HepG2 (cell line): ENCODE results near the gene ANKS1B. TPM values are rescaled to one million over a fixed set of nuclear protein-coding genes. Genes with fewer than 3 reads are reported as not detected.

Source experiments
- ATAC-seq: fragments of 200-7000 bp; cut with Tn5 transposase; 3 replicates; pipeline ENCODE4 v1.9.1; 2020; ENCODE audit warnings: mild to moderate bottlenecking, moderate library complexity
- BruUV-seq: library from RNA; stranded (reverse); fragments of 400-500 nt; replicated peaks from 2 replicates; lab custom pipeline; 2021; lab: Mats Ljungman, UMichigan
- CTCF ChIA-PET: fragments of 300-600 bp; formaldehyde crosslinking; extraction: SDS; loops from one replicate; lab custom pipeline; 2021; ENCODE audit warnings: low total read pairs, inconsistent platforms, low intra/inter-chr PET ratio; lab: Yijun Ruan, JAX
- POLR2A ChIA-PET: fragments of 350-600 bp; sonication (Branson Sonifier 250); formaldehyde crosslinking; loops from one replicate; lab custom pipeline; 2020; ENCODE audit warnings: antibody characterized with exemption, inconsistent platforms; lab: Yijun Ruan, JAX
- DNase-seq: peaks from one replicate; pipeline ENCODE4 v3.0.0-alpha.2; 2015; ENCODE audit warnings: low spot score
- FAIRE-seq: peaks from 3 replicates; lab custom pipeline; 2011; peaks lifted over from hg19 to GRCh38; lab: Jason Lieb, UNC
- H2AFZ ChIP-seq: one replicate; pipeline ENCODE4 v1.6.1; 2011; ENCODE audit warnings: low read length, inconsistent platforms
- H3K27ac ChIP-seq: fragments of 300-600 bp; 3 replicates; pipeline ENCODE4 v1.8.0; 2011; ENCODE audit warnings: mixed run types, mild to moderate bottlenecking, mixed read lengths, low read length, inconsistent platforms; ENCODE audit not compliant: insufficient read depth; ENCODE audit errors: extremely low read length
- H3K27me3 ChIP-seq, 2 experiments: fragments of 200-600 bp in 1 of 2; 2 replicates in 1 of 2; 3 replicates in 1 of 2; pipeline versions ENCODE4 v1.6.0 to v1.8.0; 2011; ENCODE audit warnings: low read length in 2 of 2, mild to moderate bottlenecking in 2 of 2, moderate library complexity in 2 of 2, inconsistent platforms in 1 of 2; ENCODE audit not compliant: insufficient read depth in 2 of 2, control insufficient read depth in 1 of 2
- H3K36me3 ChIP-seq, 2 experiments: fragments of 200-600 bp in 1 of 2; replicated peaks in 1 of 2; 2 replicates in 1 of 2; 3 replicates in 1 of 2; pipeline versions ENCODE4 v1.5.1 to v1.8.0; 2011; ENCODE audit warnings: low read length in 2 of 2, inconsistent platforms in 1 of 2; ENCODE audit not compliant: insufficient read depth in 2 of 2, control insufficient read depth in 1 of 2
- H3K4me1 ChIP-seq: 2 replicates; pipeline ENCODE4 v1.5.1; 2012; ENCODE audit warnings: low read length, inconsistent platforms; ENCODE audit not compliant: insufficient read depth
- H3K4me2 ChIP-seq: 2 replicates; pipeline ENCODE4 v1.6.0; 2011; ENCODE audit warnings: low read depth, low read length, inconsistent platforms
- H3K4me3 ChIP-seq, 3 experiments: fragments of 200-600 bp in 1 of 3; sonication (generic), shearing (Covaris generic) in 1 of 3; replicated peaks in 1 of 3; 2 replicates each; pipeline ENCODE4 v1.5.1; 2011 to 2016; ENCODE audit warnings: low read length in 3 of 3, inconsistent platforms in 2 of 3, low read depth in 2 of 3, mild to moderate bottlenecking in 2 of 3, control low read depth in 1 of 3, mixed read lengths in 1 of 3; ENCODE audit not compliant: insufficient read depth in 1 of 3
- H3K79me2 ChIP-seq: one replicate; pipeline ENCODE4 v1.6.1; 2011; ENCODE audit warnings: low read length, inconsistent platforms; ENCODE audit not compliant: insufficient read depth
- H3K9ac ChIP-seq: 2 replicates; pipeline ENCODE4 v1.6.0; 2011; ENCODE audit warnings: mild to moderate bottlenecking, low read depth, low read length, inconsistent platforms; ENCODE audit not compliant: insufficient read depth
- H3K9me3 ChIP-seq: 2 replicates; pipeline ENCODE4 v1.5.1; 2012; ENCODE audit warnings: mild to moderate bottlenecking, low read length
- H4K20me1 ChIP-seq: 2 replicates; pipeline ENCODE4 v1.6.0; 2011; ENCODE audit warnings: inconsistent platforms, mild to moderate bottlenecking, low read length, moderate library complexity; ENCODE audit not compliant: insufficient read depth
- CREB1 ChIP-seq, 2 experiments: fragments of 450-650 bp in 1 of 2; IDR thresholded peaks; 2 replicates each; pipeline ENCODE4 v1.6.1; 2016 to 2017; ENCODE audit warnings: control low read depth in 1 of 2, mild to moderate bottlenecking in 1 of 2, missing compliant biosample characterization in 1 of 2, missing genetic modification characterization in 1 of 2
- HOXA7 ChIP-seq: sonication (generic); formaldehyde crosslinking; IDR thresholded peaks from 2 replicates; pipeline ENCODE4 v1.8.1; 2022; ENCODE audit warnings: mild to moderate bottlenecking, missing genetic modification reagents, moderate library complexity
- MAFK ChIP-seq, 2 experiments: IDR thresholded peaks in 1 of 2; conservative IDR thresholded peaks in 1 of 2; 2 replicates each; pipeline ENCODE4 v1.6.1; 2011; ENCODE audit warnings: improper control_type of control experiment in 2 of 2, low read length in 2 of 2
- MBNL3 ChIP-seq: fragments of 250-450 bp; sonication (Bioruptor Pico); conservative IDR thresholded peaks from 2 replicates; pipeline ENCODE4 v1.8.0; 2022; ENCODE audit warnings: mild to moderate bottlenecking, inconsistent platforms
- NKX3-1 ChIP-seq: sonication (generic); formaldehyde crosslinking; IDR thresholded peaks from 2 replicates; pipeline ENCODE4 v1.5.0; 2020; ENCODE audit warnings: missing genetic modification reagents
- NRL ChIP-seq: sonication (generic); formaldehyde crosslinking; IDR thresholded peaks from 2 replicates; pipeline ENCODE4 v1.5.0; 2020; ENCODE audit warnings: missing genetic modification reagents, mild to moderate bottlenecking, moderate library complexity, borderline replicate concordance
- POGZ ChIP-seq: sonication (generic); formaldehyde crosslinking; IDR thresholded peaks from 2 replicates; pipeline ENCODE4 v1.4.0; 2020; ENCODE audit warnings: mild to moderate bottlenecking, missing genetic modification reagents
- RBFOX2 ChIP-seq: fragments of 200-400 bp; formaldehyde crosslinking; IDR thresholded peaks from 2 replicates; pipeline ENCODE4 v1.6.1; 2017; ENCODE audit warnings: low read depth, mild to moderate bottlenecking, low read length
- SP2 ChIP-seq: sonication (generic); formaldehyde crosslinking; IDR thresholded peaks from 2 replicates; pipeline ENCODE4 v1.5.1; 2020; ENCODE audit warnings: mild to moderate bottlenecking, missing genetic modification reagents
- TBL1XR1 ChIP-seq: fragments of 150-350 bp; IDR thresholded peaks from 2 replicates; pipeline ENCODE4 v1.6.1; 2014; ENCODE audit warnings: borderline replicate concordance, low read length; ENCODE audit not compliant: partially characterized antibody
- ZBTB25 ChIP-seq: IDR thresholded peaks from 2 replicates; pipeline ENCODE4 v1.6.1; 2018; ENCODE audit warnings: missing genetic modification reagents
- ZFYVE20 ChIP-seq: sonication (generic); formaldehyde crosslinking; IDR thresholded peaks from 2 replicates; pipeline ENCODE4 v1.8.0; 2023; ENCODE audit warnings: low read depth, mild to moderate bottlenecking, moderate library complexity, missing genetic modification reagents, borderline replicate concordance
- ZNF24 ChIP-seq: fragments of 450-650 bp; IDR thresholded peaks from 2 replicates; pipeline ENCODE4 v1.6.1; 2017; ENCODE audit warnings: antibody characterized with exemption, mild to moderate bottlenecking
- ZNF562 ChIP-seq: sonication (generic); formaldehyde crosslinking; IDR thresholded peaks from 2 replicates; pipeline ENCODE4 v1.8.0; 2022; ENCODE audit warnings: missing genetic modification reagents, borderline replicate concordance
- ZNF605 ChIP-seq: sonication (generic); formaldehyde crosslinking; IDR thresholded peaks from 2 replicates; pipeline ENCODE4 v1.8.0; 2022; ENCODE audit warnings: mild to moderate bottlenecking, missing genetic modification reagents
- ZNF761 ChIP-seq: sonication (generic); formaldehyde crosslinking; conservative IDR thresholded peaks from 2 replicates; pipeline ENCODE4 v1.4.0; 2020; ENCODE audit warnings: mild to moderate bottlenecking, missing genetic modification reagents
- WGBS: methylation state at CpG from one replicate; pipeline ENCODE4 v1.1.6; 2017; ENCODE audit warnings: low lambda C conversion rate; 5-methylcytosine and 5-hydroxymethylcytosine counted together
- in situ Hi-C: cut with HindIII; loops from 2 replicates; pipeline ENCODE4 v1.10.0; 2017; ENCODE audit warnings: low pct_unique_long_range_greater_than_20kb; ENCODE audit not compliant: extremely low pct_ligation_motif_present
- intact Hi-C: fragments of 100-400 bp; cut with micrococcal nuclease; formaldehyde crosslinking; loops from one replicate; pipeline ENCODE4 v1.10.0; 2022; ENCODE audit not compliant: unreplicated experiment
- polyA plus RNA-seq, 8 experiments: library from polyadenylated mRNA; depleted of rRNA in 3 of 8; stranded (reverse) in 7 of 8; unstranded in 1 of 8; fragments of >200 nt; fragmentation: Illumina TruSeq in 4 of 8; extraction: Trizol in 4 of 8; gene quantifications; 2 replicates each; pipeline versions ENCODE4 v1.2.1 to v1.2.3, GENCODE V29; 2011 to 2016; ENCODE audit warnings: low read depth in 4 of 8, missing spikeins in 1 of 8, mixed read lengths in 1 of 8; ENCODE audit not compliant: insufficient read depth in 1 of 8
- total RNA-seq, 5 experiments: library from RNA; depleted of rRNA; stranded (reverse); fragments of >200 nt; fragmentation: Illumina TruSeq; extraction: Trizol; gene quantifications; 2 replicates each; pipeline ENCODE4 v1.2.3, GENCODE V29; 2016; ENCODE audit warnings: low read depth in 1 of 5
- TF ChIP-seq, protein P1 (sequence below): sonication (generic); formaldehyde crosslinking; IDR thresholded peaks from 2 replicates; pipeline ENCODE4 v1.4.0; 2020; ENCODE audit warnings: mild to moderate bottlenecking, low read depth, missing genetic modification reagents

ANKS1B gene
- total and polyA plus RNA-seq, 2 of the 13 experiments (the other 11 are each of a cell fraction or from before 2014, with no cell fraction given) = 0.15 TPM; not detected in 1

- ChIA-PET POLR2A (no interaction called here), CTCF (no interaction called here)
- no TSS peak for BruUV-seq
- no peak overlapping the region for H2AFZ ChIP-seq
- no peaks in the 10 kb centered on the region for H4K20me1 ChIP-seq
- no peak overlapping the region for H3K27ac ChIP-seq
- no peaks in the 10 kb centered on the region for H3K27me3 ChIP-seq
- no peak overlapping the region for H3K9ac ChIP-seq
- intact Hi-C loops (no loop called here), in situ Hi-C loops (loop anchor here (25.0 kb wide), 1 partner anchor 734 kb away; no protein-coding TSS in a partner anchor)
- no peak for ATAC-seq
- H3K4me2 ChIP-seq = no peak overlapping the region
- no peaks in the 10 kb centered on the region for H3K36me3 ChIP-seq
- FAIRE-seq = no peak
- DNase-seq = no peak
- no peak overlapping the region for H3K4me3 ChIP-seq
- H3K9me3 ChIP-seq = no peaks in the 10 kb centered on the region
- H3K79me2 ChIP-seq = no peaks in the 10 kb centered on the region
- TF ChIP-seq POGZ (CRISPR knock-in tag) (no peak), HOXA7 (no peak), ZNF761 (CRISPR knock-in tag) (no peak), NKX3-1 (CRISPR knock-in tag) (no peak), MAFK (conservative IDR thresholded peaks at IDR 0.05 in 1 of 2, IDR thresholded peaks at IDR 0.05 in 1 of 2; ENCODE audit: low read length in 2 of 2) (no peak), ZNF605 (CRISPR knock-in tag) (no peak)
- H3K4me1 ChIP-seq = no peaks in the 10 kb centered on the region
Observed at GRCh38 chr12:99771659-99772058, 213.1 kb downstream of the ANKS1B start.

DNA sequence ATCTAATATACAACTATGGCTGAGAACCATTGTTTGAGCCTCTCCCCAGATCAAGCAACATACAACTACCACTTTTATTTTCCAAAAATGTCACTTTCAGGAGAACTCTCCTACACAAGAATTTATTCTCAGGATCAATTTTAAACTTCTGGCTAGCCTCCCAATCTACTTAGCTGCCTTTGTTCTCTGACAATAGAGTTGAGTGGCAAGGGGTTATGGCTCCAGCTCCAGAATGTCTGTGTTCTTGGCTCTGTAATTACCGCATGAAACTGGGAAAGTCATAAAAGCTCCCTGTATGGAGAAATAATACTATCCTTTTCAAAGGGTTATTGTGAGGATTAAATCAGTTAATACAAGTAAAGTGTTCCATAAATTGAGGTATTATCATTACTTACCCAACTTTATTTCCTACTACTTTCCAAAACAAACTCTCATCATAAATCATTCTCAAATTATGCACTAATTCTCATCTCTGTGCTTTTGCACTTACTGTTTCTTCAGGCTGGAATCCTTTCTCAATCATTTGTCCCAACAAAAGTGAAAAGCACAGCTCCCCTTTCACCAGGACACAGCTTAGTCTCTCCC lies 215.2 kb downstream of the ANKS1B start:
- Histone ChIP-seq H3K9me3 (no peaks in the 10 kb centered on the region), H3K36me3 (no peaks in the 10 kb centered on the region), H3K27ac (no peak overlapping the region), H2AFZ (no peak overlapping the region), H3K4me3 (no peak overlapping the region), H3K27me3 (no peaks in the 10 kb centered on the region), H3K4me2 (no peak overlapping the region), H3K79me2 (no peaks in the 10 kb centered on the region), H4K20me1 (no peaks in the 10 kb centered on the region), H3K9ac (no peak overlapping the region), H3K4me1 (no peaks in the 10 kb centered on the region)
- FAIRE-seq = no peak
- in situ Hi-C loops (loop anchor here (10.0 to 25.0 kb wide), 2 partner anchors 385 to 732 kb away; no protein-coding TSS in a partner anchor), intact Hi-C loops (no loop called here)
- POLR2A ChIA-PET = no interaction called here
- DNase-seq = no peak
- CTCF ChIA-PET = no interaction called here
- BruUV-seq = no TSS peak
- ATAC-seq = no peak
- WGBS = 82% methylated on average over 1 of the region's 1 CpG
- no peak for TF ChIP-seq ZFYVE20 (CRISPR knock-in tag)
- no peak for TF ChIP-seq RBFOX2
- no peak for TF ChIP-seq MBNL3 (CRISPR knock-in tag)
- TF ChIP-seq TBL1XR1 = no peak
- TF ChIP-seq ZNF562 = no peak
- TF ChIP-seq CREB1 (IDR thresholded peaks at IDR 0.05) = no peak
- no peak for TF ChIP-seq CREB1 (CRISPR knock-in tag; IDR thresholded peaks at IDR 0.05)
- TF ChIP-seq SP2 (CRISPR knock-in tag) = no peak
- no peak for TF ChIP-seq NRL (CRISPR knock-in tag)
- TF ChIP-seq ZBTB25 (CRISPR knock-in tag) = no peak
- TF ChIP-seq, protein P1, sequence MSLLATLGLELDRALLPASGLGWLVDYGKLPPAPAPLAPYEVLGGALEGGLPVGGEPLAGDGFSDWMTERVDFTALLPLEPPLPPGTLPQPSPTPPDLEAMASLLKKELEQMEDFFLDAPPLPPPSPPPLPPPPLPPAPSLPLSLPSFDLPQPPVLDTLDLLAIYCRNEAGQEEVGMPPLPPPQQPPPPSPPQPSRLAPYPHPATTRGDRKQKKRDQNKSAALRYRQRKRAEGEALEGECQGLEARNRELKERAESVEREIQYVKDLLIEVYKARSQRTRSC (CRISPR knock-in tag) = no peak
- TF ChIP-seq ZNF24 = no peak
